Vagina (tissue), 2 donors: ENCODE measurements around the gene PCAT6. TPM values are rescaled to one million over a fixed set of nuclear protein-coding genes. Genes with fewer than 3 reads are reported as not detected.

ENCODE experiments used
- DNase-seq, 2 donors: peaks; one replicate each; pipeline ENCODE4 v3.0.0-alpha.2; 2017; ENCODE audit errors: extremely low spot score in 2 of 2
- H3K27ac ChIP-seq: fragments of 200-600 bp; sonication (generic); one replicate; pipeline ENCODE4 v1.5.1; 2019
- H3K27me3 ChIP-seq: fragments of 200-600 bp; sonication (generic); one replicate; pipeline ENCODE4 v1.5.1; 2019
- H3K36me3 ChIP-seq, 2 donors: fragments of 200-600 bp; sonication (generic); one replicate each; pipeline ENCODE4 v1.5.1; 2017 to 2019
- H3K4me1 ChIP-seq: fragments of 200-600 bp; sonication (generic); one replicate; pipeline ENCODE4 v1.5.1; 2019
- H3K4me3 ChIP-seq, 2 donors: fragments of 200-600 bp; sonication (generic); 1 replicate in 1 of 2; 2 replicates in 1 of 2; pipeline ENCODE4 v1.5.1; 2016 to 2019
- H3K9me3 ChIP-seq: fragments of 200-600 bp; sonication (generic); one replicate; pipeline ENCODE4 v1.5.1; 2019
- POLR2A ChIP-seq, 2 donors: fragments of 450-650 bp; IDR thresholded peaks; one replicate each; pipeline ENCODE4 v1.6.1; 2017; ENCODE audit warnings: antibody characterized with exemption in 2 of 2, mild to moderate bottlenecking in 2 of 2, moderate library complexity in 2 of 2
- POLR2AphosphoS5 ChIP-seq, 2 donors: sonication (generic); formaldehyde crosslinking; IDR thresholded peaks; one replicate each; pipeline ENCODE4 v1.9.0; 2017; ENCODE audit warnings: antibody characterized with exemption in 2 of 2, mild to moderate bottlenecking in 2 of 2, low read depth in 1 of 2; ENCODE audit not compliant: insufficient read depth in 1 of 2
- intact Hi-C: fragments of 100-400 bp; cut with DNase I; formaldehyde crosslinking; loops from one replicate; pipeline ENCODE4 v1.15.1; 2023
- total RNA-seq: library from RNA; depleted of rRNA; stranded (reverse); fragments of >200 nt; gene quantifications from one replicate; pipeline ENCODE4 v1.2.3, GENCODE V29; 2016
- TF ChIP-seq, protein P1 (sequence below), 3 experiments: fragments of 450-650 bp in 2 of 3; fragments of 200-600 bp in 1 of 3; sonication (generic) in 1 of 3; IDR thresholded peaks; one replicate each; pipeline ENCODE4 v1.5.1; 2017 to 2019; ENCODE audit warnings: antibody characterized with exemption in 3 of 3, mild to moderate bottlenecking in 2 of 3, moderate library complexity in 2 of 3

Gene PCAT6
- total RNA-seq, 1 donor from 2014 or later, result not detected

DNA sequence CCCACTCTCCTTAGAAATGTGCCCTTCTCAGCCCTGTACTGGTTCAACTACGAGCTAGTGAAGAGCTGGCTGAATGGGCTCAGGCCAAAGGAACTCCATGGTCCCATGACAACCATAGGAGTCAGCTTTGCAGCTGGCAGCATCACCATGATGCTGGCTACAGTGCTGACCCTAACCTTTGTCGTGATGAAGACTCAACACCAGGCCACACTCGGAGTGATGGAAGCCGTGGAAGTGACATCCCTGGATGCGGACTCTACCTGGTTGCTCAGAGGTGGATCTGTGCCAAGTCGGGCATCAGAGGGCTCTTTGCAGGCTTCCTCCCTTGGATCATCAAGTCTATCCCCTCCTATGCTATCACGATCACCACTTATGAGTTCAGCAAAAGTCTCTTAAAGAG, 14.1 kb upstream of the PCAT6 start:
- H3K36me3 ChIP-seq, result no peaks in the 10 kb centered on the region
- no peaks in the 10 kb centered on the region for H3K9me3 ChIP-seq
- H3K4me1 ChIP-seq, result peaks cover 32% of the 10 kb centered on the region
- TF ChIP-seq POLR2A (IDR thresholded peaks at IDR 0.05) (no peak), POLR2AphosphoS5 (IDR thresholded peaks at IDR 0.05; ENCODE audit: insufficient read depth in 1 of 2, low read depth in 1 of 2) (no peak)
- TF ChIP-seq, protein P1, sequence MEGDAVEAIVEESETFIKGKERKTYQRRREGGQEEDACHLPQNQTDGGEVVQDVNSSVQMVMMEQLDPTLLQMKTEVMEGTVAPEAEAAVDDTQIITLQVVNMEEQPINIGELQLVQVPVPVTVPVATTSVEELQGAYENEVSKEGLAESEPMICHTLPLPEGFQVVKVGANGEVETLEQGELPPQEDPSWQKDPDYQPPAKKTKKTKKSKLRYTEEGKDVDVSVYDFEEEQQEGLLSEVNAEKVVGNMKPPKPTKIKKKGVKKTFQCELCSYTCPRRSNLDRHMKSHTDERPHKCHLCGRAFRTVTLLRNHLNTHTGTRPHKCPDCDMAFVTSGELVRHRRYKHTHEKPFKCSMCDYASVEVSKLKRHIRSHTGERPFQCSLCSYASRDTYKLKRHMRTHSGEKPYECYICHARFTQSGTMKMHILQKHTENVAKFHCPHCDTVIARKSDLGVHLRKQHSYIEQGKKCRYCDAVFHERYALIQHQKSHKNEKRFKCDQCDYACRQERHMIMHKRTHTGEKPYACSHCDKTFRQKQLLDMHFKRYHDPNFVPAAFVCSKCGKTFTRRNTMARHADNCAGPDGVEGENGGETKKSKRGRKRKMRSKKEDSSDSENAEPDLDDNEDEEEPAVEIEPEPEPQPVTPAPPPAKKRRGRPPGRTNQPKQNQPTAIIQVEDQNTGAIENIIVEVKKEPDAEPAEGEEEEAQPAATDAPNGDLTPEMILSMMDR (IDR thresholded peaks at IDR 0.05), result no peak
- H3K4me3 ChIP-seq, result no peak overlapping the region
- intact Hi-C loops, result no loop called here
- no peaks in the 10 kb centered on the region for H3K27me3 ChIP-seq
- H3K27ac ChIP-seq, result no peak overlapping the region
- no peak for DNase-seq

DNA sequence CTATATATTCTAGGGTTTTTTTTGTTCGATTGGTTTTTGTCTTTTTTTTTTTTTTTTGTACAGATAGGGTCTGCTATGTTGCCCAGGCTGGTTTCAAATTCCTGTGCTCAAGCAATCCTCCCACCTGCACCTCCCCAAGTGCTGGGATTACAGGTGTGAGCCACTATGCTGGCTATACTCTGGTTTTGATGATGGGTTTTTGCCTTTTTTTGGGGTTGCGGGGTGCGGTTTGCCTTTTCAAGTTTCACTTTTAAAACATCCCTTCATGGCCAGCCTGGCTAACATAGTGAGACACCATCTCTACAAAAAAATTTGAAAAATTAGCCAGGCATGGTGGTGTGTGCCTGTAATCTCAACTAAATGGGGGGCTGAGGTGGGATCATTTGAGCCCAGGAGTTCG, 12.5 kb upstream of the PCAT6 start:
- Histone ChIP-seq H3K4me3 (no peak overlapping the region), H3K27me3 (no peaks in the 10 kb centered on the region), H3K4me1 (peaks cover 40% of the 10 kb centered on the region), H3K9me3 (no peaks in the 10 kb centered on the region), H3K27ac (no peak overlapping the region), H3K36me3 (no peaks in the 10 kb centered on the region)
- DNase-seq, result no peak
- TF ChIP-seq POLR2AphosphoS5 (IDR thresholded peaks at IDR 0.05; ENCODE audit: insufficient read depth in 1 of 2, low read depth in 1 of 2) (no peak), POLR2A (IDR thresholded peaks at IDR 0.05) (no peak)
- TF ChIP-seq, protein P1 (IDR thresholded peaks at IDR 0.05), result no peak
- intact Hi-C loops, result no loop called here

- H3K27ac ChIP-seq, result no peak overlapping the region
- TF ChIP-seq, protein P1 (IDR thresholded peaks at IDR 0.05), result no peak
- TF ChIP-seq POLR2A (IDR thresholded peaks at IDR 0.05) (no peak), POLR2AphosphoS5 (IDR thresholded peaks at IDR 0.05; ENCODE audit: insufficient read depth in 1 of 2, low read depth in 1 of 2) (no peak)
- intact Hi-C loops, result no loop called here
- no peaks in the 10 kb centered on the region for H3K27me3 ChIP-seq
- H3K4me1 ChIP-seq, result peaks cover 44% of the 10 kb centered on the region
- no peaks in the 10 kb centered on the region for H3K36me3 ChIP-seq
- H3K9me3 ChIP-seq, result no peaks in the 10 kb centered on the region
- H3K4me3 ChIP-seq, result no peak overlapping the region
- DNase-seq, result no peak
Observed at GRCh38 chr1:202798792-202799331, 11.9 kb upstream of the PCAT6 start.

DNA sequence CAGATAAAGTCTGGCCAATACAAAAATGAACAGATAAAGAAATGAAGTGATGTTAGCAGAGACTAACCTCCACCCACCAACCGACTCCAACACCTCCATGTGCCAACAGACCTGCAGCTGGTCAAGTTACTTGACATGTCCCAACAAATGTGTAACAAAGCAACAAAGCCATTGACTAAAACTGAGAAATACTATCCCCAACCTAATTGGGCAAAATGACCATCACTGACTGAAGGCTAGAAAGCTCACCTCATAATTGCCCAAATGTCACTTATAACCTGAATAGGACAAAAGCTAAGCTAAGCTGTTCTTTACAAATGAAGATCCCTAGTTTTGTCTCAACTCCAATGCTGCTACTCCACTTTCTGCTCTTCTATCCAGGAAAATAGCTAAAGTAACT, 10.0 kb upstream of the PCAT6 start:
- intact Hi-C loops, result no loop called here
- peaks cover 52% of the 10 kb centered on the region for H3K4me1 ChIP-seq
- no peak overlapping the region for H3K27ac ChIP-seq
- H3K36me3 ChIP-seq, result no peaks in the 10 kb centered on the region
- no peak overlapping the region for H3K4me3 ChIP-seq
- no peaks in the 10 kb centered on the region for H3K9me3 ChIP-seq
- no peak for TF ChIP-seq POLR2A (IDR thresholded peaks at IDR 0.05)
- no peak for TF ChIP-seq POLR2AphosphoS5 (IDR thresholded peaks at IDR 0.05; ENCODE audit: insufficient read depth in 1 of 2, low read depth in 1 of 2)
- TF ChIP-seq, protein P1 (IDR thresholded peaks at IDR 0.05), result no peak
- no peaks in the 10 kb centered on the region for H3K27me3 ChIP-seq
- no peak for DNase-seq

DNA sequence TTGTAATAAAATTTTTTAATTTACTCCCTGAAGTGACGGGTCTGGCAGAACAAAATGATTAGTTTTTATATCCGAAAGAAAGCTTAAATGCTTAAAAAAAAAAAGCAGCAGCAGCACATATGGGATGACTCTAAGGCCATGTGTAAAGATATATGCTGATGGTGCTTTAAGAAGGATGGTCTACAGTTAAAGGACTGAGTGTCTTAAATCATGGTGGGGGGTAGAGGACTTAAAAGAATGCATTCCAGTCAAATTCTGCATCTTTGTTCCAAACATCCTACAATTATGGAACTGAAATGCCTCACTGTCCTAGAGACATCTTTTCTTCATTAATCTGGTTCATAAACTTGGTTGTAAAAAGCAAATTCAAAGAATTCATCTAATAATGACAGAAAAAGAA, 9.6 kb upstream of the PCAT6 start:
- no peak overlapping the region for H3K4me3 ChIP-seq
- intact Hi-C loops, result no loop called here
- DNase-seq, result no peak
- H3K4me1 ChIP-seq, result peaks cover 56% of the 10 kb centered on the region
- TF ChIP-seq POLR2A (IDR thresholded peaks at IDR 0.05) (no peak), POLR2AphosphoS5 (IDR thresholded peaks at IDR 0.05; ENCODE audit: insufficient read depth in 1 of 2, low read depth in 1 of 2) (no peak)
- TF ChIP-seq, protein P1 (IDR thresholded peaks at IDR 0.05), result no peak
- no peaks in the 10 kb centered on the region for H3K36me3 ChIP-seq
- no peaks in the 10 kb centered on the region for H3K9me3 ChIP-seq
- H3K27me3 ChIP-seq, result no peaks in the 10 kb centered on the region
- H3K27ac ChIP-seq, result no peak overlapping the region
